GM18526 (cell line): ENCODE data around the gene BPIFB3.

Experiments
- POLR2A ChIP-seq: IDR thresholded peaks from 3 replicates; pipeline ENCODE4 v1.6.1; 2011; ENCODE audit not compliant: insufficient read length; ENCODE audit errors: extremely low read depth

The BPIFB3 gene

GRCh38 chr20:33105316-33105924 lies 51.7 kb downstream of the BPIFB3 start:
- TF ChIP-seq POLR2A: no peak

- no peak for TF ChIP-seq POLR2A
Observed at GRCh38 chr20:33108661-33109060, 55.0 kb downstream of the BPIFB3 start.

DNA sequence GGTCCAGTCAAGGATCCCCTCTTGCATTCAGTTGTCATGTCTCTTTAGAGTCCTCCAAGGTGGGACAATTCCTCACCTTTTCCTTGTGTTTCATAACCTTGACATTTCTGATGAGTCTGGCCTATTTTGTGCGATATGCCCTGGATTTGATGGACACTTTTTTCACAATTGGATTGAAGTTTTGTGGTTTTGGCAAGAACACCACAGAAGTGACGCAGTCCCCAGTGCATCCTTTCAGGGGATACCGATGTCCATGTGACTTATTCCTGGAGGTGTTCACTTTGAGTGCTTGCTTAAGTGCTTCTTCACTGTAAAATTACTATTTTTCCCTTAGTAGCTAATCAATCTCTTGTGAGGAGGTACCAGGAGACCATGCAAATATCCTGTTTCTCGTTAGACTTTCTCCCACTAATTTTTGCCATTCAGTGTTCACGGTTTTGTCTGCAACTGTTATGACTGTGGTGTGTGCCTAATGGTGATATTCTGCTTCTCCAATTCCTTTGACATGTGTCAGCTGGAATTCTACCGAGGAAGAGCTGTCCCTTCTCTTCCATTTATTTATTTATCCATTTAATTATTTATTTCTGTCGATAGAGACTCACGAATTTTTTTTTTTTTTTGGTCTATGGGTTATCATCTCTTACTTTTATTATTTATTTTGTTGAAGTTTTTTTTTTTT lies 56.6 kb downstream of the BPIFB3 start:
- TF ChIP-seq POLR2A: no peak

DNA sequence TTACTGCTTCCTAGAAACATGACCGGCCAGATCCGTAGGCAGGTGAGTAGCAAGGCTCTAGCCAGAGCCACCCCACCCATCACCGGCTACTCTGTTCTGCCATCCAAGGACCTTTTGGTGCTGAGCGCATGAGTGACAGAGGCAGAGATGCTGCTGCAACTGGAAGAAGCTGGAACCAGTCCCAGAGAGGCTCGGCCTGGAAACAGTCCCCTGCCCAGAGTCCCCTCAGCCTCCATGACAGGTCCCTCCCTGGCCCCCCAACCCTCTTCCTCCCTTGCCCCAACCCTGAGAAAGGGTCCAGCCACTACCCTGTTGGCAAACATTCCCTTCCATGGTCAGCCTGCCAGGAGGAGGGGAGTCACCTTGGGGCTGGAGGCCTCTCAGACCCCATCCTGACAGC lies 57.6 kb downstream of the BPIFB3 start:
- TF ChIP-seq POLR2A: no peak

DNA sequence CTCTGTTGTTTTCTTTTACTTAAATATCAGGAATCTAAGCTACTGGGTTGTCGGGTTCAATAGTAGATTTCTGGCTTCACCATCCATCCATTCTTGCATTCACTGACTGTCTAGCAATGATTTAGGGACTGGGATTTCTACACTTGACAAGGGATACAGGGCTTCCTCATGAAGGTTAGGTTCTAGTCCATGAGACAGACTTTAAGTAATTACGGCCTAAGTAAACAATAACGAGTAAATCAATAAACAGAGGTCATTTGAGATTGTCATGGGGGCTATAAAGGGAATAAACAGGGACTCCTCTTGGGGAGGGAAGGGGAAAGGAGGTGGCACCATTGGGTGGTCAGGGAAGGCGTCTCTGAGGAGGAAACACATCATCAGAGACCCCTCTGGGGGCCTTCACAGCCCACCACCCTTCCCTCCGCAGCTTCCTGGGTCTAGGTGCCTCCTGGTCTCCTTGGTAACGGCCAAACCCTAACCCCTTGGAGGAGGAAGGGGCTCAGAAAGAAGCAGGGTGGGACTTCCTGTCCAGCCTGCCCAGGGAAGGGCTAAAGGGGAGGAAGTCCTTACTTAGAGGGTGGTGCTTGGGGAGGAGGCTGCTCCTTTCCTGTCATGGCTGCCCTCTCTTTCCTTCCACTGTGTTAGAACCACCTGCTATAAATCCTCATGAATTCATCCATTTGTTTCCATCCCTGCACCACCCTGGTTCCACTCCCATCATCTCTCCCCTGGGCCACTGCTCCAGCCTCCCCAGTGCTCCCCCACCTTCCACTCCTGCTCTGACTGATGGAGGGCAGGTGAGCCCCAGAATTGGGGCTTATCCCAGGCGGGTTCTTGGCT lies 59.1 kb downstream of the BPIFB3 start:
- no peak for TF ChIP-seq POLR2A

DNA sequence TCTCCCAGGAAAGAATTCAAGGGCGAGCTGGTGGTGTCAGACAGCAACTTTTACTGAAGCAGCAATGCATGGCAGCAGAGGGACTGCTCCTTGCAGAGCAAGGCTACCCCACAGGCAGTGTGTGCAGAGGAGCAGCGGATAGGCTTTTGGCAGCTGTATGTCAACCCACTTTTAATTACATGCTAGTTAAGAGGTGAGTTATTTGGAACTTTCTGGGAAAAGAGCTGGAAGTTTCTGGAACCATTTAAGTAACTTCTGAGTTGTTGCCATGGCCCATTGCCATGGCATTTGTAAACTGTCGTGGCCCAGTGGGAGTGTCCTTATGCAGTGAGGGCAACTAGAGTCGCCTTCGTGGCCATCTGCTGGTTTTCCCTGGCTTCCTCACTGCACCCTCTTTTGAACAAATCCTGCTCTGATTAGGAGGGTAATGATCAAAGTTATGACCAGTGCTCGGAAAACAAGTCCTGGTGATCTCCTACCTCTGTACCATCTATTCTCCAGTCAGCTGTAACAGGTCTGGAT lies 59.7 kb downstream of the BPIFB3 start:
- no peak for TF ChIP-seq POLR2A

DNA sequence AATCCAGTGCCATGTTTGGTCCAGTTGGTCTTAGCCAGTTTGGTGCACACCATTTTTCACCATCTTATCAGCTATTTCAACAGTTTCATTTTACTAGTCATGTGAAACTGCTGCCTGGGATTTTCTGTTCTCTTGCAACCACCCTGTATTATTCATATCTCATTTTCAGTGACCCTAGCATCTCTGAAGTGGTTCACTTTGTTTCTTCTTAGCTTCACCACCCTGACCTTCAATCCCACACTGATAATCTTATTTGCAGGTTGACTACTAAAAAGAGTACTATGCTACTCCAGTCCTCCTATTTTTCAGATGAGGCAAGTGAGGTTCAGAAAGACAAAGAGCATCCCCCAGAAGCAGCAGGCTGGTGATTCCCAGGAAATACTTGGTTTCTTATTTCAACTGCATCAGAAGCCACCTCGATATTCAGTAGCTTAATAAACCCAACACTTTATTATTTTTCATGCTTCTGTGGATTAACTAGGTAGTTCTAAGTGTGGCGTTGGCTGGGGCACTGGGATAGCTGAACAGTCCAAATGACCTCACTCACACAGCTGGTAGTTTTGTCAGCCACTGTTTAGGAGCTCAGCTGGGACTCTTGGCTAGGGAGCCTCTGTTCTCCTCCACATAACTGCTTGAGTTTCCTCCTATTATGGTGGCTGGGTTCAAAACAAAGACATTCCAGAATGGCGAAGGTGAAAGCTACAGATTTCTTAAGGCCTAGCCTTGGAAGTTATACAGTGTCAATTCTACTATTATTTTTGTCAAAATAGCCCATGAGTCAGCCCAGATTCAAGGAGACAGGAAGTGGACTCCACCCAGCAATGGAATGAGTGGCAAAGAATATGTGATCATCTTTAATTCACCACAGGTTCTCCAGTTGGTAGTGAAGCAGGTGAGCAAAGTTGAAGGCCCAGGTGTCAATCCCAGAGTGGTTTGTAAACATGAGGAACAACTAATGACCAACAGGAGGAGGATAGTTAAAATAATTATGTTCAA lies 66.3 kb downstream of the BPIFB3 start:
- no peak for TF ChIP-seq POLR2A

- TF ChIP-seq POLR2A: no peak
Observed at GRCh38 chr20:33120934-33121333, 67.2 kb downstream of the BPIFB3 start.
